Mucosa of gallbladder (tissue), 1 donor: ENCODE results near the gene RMND5A. TPM values are rescaled to one million over a fixed set of nuclear protein-coding genes. Genes with fewer than 3 reads are reported as not detected.

ENCODE experiments used
- DNase-seq: peaks from one replicate; pipeline ENCODE4 v3.0.0-alpha.2; 2020; ENCODE audit warnings: low spot score
- total RNA-seq: library from RNA; stranded (reverse); gene quantifications from one replicate; pipeline ENCODE4 v1.2.1, GENCODE V29; 2021
- donor health status: DM: no; HTN: no; CAD: no.

The RMND5A gene
- total RNA-seq, 1 donor from 2014 or later = 38.0 TPM

DNA sequence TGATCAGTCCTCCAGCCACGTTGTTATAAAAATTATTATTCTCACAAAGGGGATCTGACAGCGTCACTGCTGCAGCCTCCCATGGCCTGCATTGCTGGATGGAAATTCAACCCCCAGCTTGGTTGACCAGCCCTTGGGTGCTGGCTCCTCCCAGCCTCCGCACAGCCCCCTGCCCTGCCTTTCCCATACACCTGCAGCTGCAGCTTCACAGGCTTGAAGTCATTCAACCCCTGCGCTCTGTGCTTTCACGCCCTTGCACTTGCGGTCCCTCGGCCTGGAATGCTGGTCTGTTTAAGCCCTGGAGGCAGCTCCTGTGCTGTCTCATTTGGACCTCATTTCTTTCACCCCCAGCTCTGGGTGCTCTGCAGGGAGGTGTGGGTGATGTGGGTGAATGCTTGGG, 71.5 kb downstream of the RMND5A start:
- no peak for DNase-seq

DNA sequence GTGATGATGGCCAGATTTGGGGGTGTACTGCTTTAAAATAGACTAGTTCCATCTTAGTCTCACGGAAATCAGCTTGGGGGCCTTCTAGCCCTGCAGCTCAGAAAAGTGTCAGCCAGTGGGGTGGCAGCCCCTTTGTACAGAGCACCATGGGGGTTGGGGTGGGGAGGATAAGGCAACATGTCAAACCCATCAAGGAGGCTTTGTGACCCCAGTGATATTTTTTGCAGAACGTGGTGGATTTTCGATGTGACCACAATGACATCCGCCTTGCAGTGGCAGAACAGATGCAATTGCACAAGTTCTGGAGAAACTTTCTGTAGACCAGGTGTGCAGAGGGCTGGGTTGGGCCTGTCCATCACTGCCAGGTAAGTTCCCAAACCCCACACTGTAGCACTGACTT, 73.7 kb downstream of the RMND5A start:
- DNase-seq = no peak

- DNase-seq = no peak
These were observed 74.8 kb downstream of the RMND5A start for GRCh38 chr2:86794861-86795260.

DNA sequence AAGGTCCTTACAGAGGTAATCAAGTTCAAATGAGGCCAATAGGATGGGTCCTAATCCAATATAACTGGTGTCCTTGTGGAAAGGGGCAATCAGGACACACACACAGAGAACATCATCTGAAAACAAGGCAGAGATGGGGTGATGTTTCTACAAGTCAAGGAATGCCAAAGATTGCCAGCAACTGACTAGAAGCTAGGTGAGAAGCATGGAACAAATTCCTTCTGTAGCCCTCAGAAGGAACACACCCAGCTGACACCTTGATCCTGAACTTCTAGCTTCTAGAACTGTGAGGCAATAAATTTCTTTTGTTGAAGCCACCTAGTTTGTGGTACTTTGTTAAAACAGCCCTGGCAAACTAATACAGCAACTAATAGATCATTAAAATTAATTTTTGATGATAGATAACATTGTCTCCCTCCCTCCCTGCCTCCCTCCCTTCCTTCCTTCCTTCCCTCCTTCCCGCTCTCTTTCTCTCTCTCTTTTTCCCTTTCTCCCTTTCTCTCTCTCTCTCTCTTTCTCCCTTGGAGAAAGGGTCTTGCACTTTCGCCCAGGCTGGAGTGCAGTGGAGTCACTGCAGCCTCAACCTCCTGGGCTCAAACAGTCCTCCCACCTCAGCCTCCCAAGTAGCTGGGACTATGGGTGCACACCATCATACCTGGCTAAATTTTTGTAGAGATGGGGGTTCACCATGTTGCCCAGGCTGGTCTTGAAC, 80.9 kb downstream of the RMND5A start:
- DNase-seq = no peak

GRCh38 chr2:86806059-86806857, 86.2 kb downstream of the RMND5A start:
- no peak for DNase-seq

GRCh38 chr2:86807133-86807467, 87.0 kb downstream of the RMND5A start:
- DNase-seq = no peak

GRCh38 chr2:86807468-86808275, 87.6 kb downstream of the RMND5A start:
- DNase-seq = no peak

GRCh38 chr2:86808315-86809161, 88.4 kb downstream of the RMND5A start:
- peak; percentile 89 for DNase-seq

- DNase-seq = no peak
These were observed 89.5 kb downstream of the RMND5A start for GRCh38 chr2:86809481-86810121.

GRCh38 chr2:86815611-86816010, 95.5 kb downstream of the RMND5A start:
- DNase-seq = no peak

DNA sequence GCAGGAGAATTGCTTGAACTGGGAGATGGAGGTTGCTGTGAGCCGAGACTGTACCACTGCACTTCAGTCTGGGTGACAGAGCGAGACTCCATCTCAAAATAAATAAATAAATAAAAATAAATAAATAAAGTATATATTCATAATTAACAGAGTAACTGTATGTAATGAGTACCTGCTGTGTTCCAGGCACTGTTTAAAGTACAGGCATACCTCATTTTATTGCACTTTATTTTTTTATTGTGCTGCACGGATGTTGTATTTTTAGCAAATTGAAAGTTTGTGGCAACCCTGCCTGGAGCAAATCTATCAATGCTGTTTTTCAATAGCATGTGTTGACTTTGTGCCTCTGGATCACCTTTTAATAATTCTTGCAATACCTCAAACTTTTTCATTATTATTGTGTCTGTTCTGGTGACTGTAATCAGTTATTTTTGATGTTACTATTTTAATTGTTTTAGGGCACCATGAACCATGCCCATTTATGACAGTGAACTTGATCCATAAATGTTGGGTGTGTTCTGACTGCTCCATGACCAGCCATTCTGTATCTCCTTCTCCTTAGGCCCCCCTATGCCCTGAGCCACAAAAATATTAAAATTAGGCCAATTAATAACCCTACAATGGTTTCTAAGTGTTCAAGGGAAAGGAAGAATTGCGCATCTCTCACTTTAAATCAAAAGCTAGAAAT, 98.2 kb downstream of the RMND5A start:
- no peak for DNase-seq

GRCh38 chr2:86818957-86819356, 98.9 kb downstream of the RMND5A start:
- no peak for DNase-seq

DNA sequence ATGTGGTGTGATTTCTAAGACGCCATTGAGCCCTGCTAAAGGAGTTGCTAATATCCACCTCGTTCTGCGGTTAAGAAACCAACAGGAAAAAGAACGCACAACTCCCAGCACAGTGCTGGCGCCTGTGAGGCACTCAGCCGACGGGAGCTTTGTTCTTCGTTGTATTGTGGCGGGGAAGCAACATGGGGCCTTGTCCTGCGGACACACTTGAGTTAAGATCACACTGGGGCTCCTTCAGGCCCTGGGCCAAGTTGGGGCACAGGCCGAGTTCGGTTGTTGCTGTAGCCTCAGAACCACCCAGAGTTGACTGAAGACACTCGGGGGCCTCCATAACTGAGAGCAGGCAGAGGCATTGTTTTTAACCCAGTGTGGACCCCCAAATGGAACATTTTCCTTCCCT, 101.2 kb downstream of the RMND5A start:
- DNase-seq = no peak

DNA sequence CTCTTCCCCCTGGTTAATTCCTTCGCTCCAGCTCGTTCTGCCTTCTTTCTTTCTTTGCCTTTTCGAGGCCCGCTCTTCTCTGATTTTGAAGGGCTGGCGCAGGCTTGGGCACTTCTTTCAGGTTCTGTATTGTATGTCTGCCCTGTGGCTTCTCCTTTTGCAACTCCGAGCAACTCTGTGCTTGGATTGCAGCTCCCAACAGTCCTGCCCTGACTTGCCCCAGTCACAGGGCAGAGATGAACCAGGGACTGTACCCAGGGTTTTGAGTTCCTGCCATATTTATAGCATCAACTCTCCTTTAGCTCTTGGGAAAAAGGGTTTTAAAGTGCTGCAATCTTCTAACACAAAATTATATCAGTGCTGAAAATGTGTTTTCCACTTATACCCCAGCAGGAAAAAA, 101.8 kb downstream of the RMND5A start:
- no peak for DNase-seq

- no peak for DNase-seq
These were observed 102.7 kb downstream of the RMND5A start for GRCh38 chr2:86822668-86823345.

- DNase-seq = no peak
These were observed 105.1 kb downstream of the RMND5A start for GRCh38 chr2:86825036-86825692.

DNA sequence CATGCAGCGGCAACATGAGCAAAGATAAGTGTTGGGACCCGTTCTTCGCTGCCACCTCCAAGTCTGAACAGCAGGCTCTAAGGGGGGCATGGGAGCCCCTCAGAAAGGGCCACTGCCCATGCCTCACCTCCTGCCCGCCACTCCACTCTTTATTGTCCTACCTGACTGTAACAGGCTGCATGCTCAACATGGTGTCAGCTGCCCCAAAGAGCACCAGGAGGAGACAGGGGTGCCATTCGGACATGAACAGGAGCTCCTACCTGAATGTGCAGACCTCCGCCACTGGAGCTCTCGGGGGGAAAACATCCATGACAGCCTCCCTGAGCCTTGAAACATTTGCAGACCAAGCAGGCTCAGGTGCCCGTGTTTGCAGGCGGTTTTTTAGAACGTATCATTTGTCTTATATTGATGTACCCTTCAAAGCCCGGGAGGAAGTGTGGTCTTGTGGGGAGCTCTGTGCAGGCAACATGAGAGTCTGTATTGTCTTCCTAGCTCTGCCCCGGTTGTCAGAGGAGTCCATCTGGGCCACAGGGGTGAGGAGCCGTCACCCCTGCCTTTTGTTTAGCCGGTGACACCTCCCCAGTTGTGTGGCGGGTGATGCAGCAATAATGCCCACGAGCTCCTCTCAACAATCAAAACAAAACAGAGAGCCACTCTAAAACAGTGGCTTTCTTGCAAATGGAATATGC, 105.7 kb downstream of the RMND5A start:
- no peak for DNase-seq

- DNase-seq = no peak
These were observed 106.9 kb downstream of the RMND5A start for GRCh38 chr2:86826951-86827350.
